Stimulated activated naive CD8-positive, alpha-beta T cell treated with anti-CD3 and anti-CD28 coated beads, Interleukin-15, Interleukin-2, amounts not matched to agents 100 ng/mL and 50 ng/mL, for 24 hours (primary cell): ENCODE data around the gene PODXL2.
A peak's percentile ranks its signal among the peaks of the same experiment; 100 is the strongest.
"Not testable (repeated sequence)": the region's sequence is repeated elsewhere in the genome, so short reads cannot be mapped to it uniquely, and the experiment has no call there.

Experiments
- H3K27ac Mint-ChIP-seq: one replicate; pipeline ENCODE4 v1.8.0; 2021; ENCODE audit warnings: mild to moderate bottlenecking, mixed read lengths
- H3K27me3 Mint-ChIP-seq: one replicate; pipeline ENCODE4 v1.8.0; 2021; ENCODE audit warnings: mixed read lengths
- H3K36me3 Mint-ChIP-seq: one replicate; pipeline ENCODE4 v1.8.0; 2021; ENCODE audit warnings: low read depth, mixed read lengths
- H3K4me1 Mint-ChIP-seq: one replicate; pipeline ENCODE4 v1.8.0; 2021; ENCODE audit warnings: low read depth, mixed read lengths
- H3K4me3 Mint-ChIP-seq: one replicate; pipeline ENCODE4 v1.8.0; 2021; ENCODE audit warnings: mild to moderate bottlenecking, mixed read lengths
- H3K9me3 Mint-ChIP-seq: one replicate; pipeline ENCODE4 v1.8.0; 2021; ENCODE audit warnings: mixed read lengths

Gene PODXL2

DNA sequence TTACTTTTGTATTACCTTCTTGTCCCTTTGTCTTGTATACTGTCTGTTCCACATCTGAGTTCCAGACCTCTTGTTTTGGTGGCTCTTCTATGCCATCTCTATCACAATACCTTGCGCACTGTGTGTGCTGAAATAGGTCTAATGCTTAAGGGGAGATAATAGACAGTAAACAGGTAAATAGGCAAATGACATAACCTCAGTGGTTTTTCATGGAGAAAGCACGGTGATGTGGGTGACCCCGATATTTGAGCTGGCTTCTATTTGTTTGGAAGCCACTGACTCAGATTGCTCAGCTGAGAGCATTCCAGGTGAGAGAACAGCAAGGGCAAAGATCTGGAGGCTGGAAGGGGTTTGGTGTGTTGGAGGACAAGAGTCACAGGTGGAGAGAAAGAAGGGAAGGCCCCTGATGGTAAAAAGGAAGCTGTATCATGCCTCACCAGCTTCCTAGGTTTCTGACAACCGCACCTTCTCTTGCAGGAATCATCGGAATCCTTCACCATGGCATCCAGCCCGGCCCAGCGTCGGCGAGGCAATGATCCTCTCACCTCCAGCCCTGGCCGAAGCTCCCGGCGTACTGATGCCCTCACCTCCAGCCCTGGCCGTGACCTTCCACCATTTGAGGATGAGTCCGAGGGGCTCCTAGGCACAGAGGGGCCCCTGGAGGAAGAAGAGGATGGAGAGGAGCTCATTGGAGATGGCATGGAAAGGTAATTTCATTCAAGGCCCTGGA, 30.0 kb upstream of the PODXL2 start:
- Mint-ChIP-seq H3K9me3 (no peaks in the 10 kb centered on the region), H3K36me3 (peaks cover 50% of the 10 kb centered on the region), H3K27ac (peak overlapping the region; percentile 98), H3K4me3 (peak overlapping the region; percentile 93), H3K27me3 (no peaks in the 10 kb centered on the region), H3K4me1 (peaks cover 48% of the 10 kb centered on the region)

- Mint-ChIP-seq H3K27me3 (no peaks in the 10 kb centered on the region), H3K4me1 (peaks cover 48% of the 10 kb centered on the region), H3K4me3 (peak overlapping the region; percentile 76), H3K27ac (peak overlapping the region; percentile 6), H3K9me3 (no peaks in the 10 kb centered on the region), H3K36me3 (peaks cover 69% of the 10 kb centered on the region)
These were observed 28.1 kb upstream of the PODXL2 start for GRCh38 chr3:127600749-127601456.

- Mint-ChIP-seq H3K9me3 (no peaks in the 10 kb centered on the region), H3K27ac (no peak overlapping the region)
These were observed 24.9 kb upstream of the PODXL2 start for GRCh38 chr3:127604035-127604434.

DNA sequence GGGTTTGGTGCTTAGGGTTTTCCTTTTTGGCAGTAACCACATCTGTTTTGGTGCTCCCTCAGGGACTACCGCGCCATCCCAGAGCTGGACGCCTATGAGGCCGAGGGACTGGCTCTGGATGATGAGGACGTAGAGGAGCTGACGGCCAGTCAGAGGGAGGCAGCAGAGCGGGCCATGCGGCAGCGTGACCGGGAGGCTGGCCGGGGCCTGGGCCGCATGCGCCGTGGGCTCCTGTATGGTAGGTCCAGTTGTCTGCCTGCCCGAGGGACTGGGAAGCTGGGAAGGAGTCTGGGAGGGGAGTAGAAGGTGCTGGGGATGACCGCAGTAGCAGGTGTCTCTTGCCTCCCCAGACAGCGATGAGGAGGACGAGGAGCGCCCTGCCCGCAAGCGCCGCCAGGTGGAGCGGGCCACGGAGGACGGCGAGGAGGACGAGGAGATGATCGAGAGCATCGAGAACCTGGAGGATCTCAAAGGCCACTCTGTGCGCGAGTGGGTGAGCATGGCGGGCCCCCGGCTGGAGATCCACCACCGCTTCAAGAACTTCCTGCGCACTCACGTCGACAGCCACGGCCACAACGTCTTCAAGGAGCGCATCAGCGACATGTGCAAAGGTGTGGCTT, 24.3 kb upstream of the PODXL2 start:
- peaks cover 91% of the 10 kb centered on the region for H3K36me3 Mint-ChIP-seq

More at GRCh38 chr3:127604035-127604434, 24.9 kb upstream of the PODXL2 start:
- no peaks in the 10 kb centered on the region for H3K27me3 Mint-ChIP-seq
- no peak overlapping the region for H3K4me3 Mint-ChIP-seq
- H3K36me3 Mint-ChIP-seq: peaks cover 93% of the 10 kb centered on the region
- H3K4me1 Mint-ChIP-seq: peaks cover 33% of the 10 kb centered on the region

DNA sequence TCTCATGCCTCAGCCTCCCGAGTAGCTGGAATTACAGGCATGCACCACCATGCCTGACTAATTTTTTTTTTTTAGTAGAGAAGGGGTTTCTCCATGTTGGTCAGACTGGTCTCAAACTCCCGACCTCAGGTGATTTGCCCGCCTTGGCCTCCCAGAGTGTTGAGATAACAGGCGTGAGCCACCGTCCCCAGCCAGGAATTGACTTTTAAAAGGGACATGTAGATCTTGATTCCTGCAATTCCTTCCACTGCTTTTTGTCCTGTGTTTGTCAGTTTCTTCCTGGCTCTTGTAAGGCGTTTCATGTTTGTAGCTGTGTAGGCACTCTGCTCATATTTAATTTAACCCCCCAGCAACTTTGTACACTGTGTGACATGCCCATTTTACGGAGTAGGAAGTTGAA, 23.4 kb upstream of the PODXL2 start:
- H3K27me3 Mint-ChIP-seq, H3K9me3 Mint-ChIP-seq, H3K4me3 Mint-ChIP-seq, H3K27ac Mint-ChIP-seq: not testable (repeated sequence)
- Mint-ChIP-seq H3K4me1 (peaks cover 22% of the 10 kb centered on the region), H3K36me3 (peaks cover 93% of the 10 kb centered on the region)

More for the DNA sequence above, 24.3 kb upstream of the PODXL2 start:
- Mint-ChIP-seq H3K27me3 (no peaks in the 10 kb centered on the region), H3K9me3 (no peaks in the 10 kb centered on the region), H3K4me3 (no peak overlapping the region), H3K4me1 (peaks cover 26% of the 10 kb centered on the region), H3K27ac (no peak overlapping the region)

GRCh38 chr3:127606086-127606805, 22.7 kb upstream of the PODXL2 start:
- Mint-ChIP-seq H3K27ac (no peak overlapping the region), H3K27me3 (no peaks in the 10 kb centered on the region), H3K4me3 (no peak overlapping the region), H3K9me3 (no peaks in the 10 kb centered on the region), H3K36me3 (peaks cover 93% of the 10 kb centered on the region), H3K4me1 (peaks cover 15% of the 10 kb centered on the region)

- H3K4me1 Mint-ChIP-seq: peaks cover 6% of the 10 kb centered on the region
- no peak overlapping the region for H3K4me3 Mint-ChIP-seq
- H3K9me3 Mint-ChIP-seq: no peaks in the 10 kb centered on the region
- H3K27ac Mint-ChIP-seq: no peak overlapping the region
- no peaks in the 10 kb centered on the region for H3K27me3 Mint-ChIP-seq
- peaks cover 90% of the 10 kb centered on the region for H3K36me3 Mint-ChIP-seq
These were observed 21.9 kb upstream of the PODXL2 start for GRCh38 chr3:127606981-127607595.

DNA sequence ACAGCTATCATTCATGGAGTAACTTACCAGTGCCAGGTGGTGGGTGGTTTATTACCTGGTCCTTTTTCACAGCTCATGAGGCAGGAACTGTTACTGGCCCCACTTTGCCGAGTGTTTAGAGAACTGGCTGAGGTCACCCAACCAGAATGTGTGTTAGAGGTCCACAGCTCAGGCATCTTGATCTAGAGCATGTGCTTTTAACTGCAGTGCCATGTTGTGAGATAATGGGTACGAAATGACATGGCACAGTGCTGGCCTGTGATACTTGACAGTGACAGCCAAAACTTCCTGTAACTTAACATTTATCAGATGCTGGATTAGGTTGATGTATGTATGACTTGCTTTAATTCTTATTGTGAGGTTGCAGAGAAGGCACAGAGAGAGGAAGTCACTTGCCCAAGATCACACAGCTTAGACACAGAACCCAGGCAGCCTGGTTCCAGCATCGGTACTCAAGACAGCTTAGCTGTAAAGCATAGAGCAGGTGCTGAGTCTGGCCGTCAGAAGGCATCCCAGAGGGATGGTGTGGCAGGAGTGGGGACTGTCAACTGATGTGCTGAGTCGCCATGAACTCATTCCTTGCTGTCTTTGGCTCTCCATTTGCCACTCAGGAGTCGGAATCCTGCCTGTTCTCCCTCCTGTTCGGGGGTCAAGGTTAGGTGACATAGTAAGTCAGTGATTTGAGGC, 21.2 kb upstream of the PODXL2 start:
- no peaks in the 10 kb centered on the region for H3K9me3 Mint-ChIP-seq
- no peak overlapping the region for H3K27ac Mint-ChIP-seq
- H3K4me1 Mint-ChIP-seq: no peaks in the 10 kb centered on the region
- H3K36me3 Mint-ChIP-seq: peaks cover 90% of the 10 kb centered on the region
- no peaks in the 10 kb centered on the region for H3K27me3 Mint-ChIP-seq
- no peak overlapping the region for H3K4me3 Mint-ChIP-seq

- H3K36me3 Mint-ChIP-seq: peaks cover 91% of the 10 kb centered on the region
- no peak overlapping the region for H3K27ac Mint-ChIP-seq
- no peaks in the 10 kb centered on the region for H3K4me1 Mint-ChIP-seq
- no peaks in the 10 kb centered on the region for H3K9me3 Mint-ChIP-seq
- no peak overlapping the region for H3K4me3 Mint-ChIP-seq
- no peaks in the 10 kb centered on the region for H3K27me3 Mint-ChIP-seq
These were observed 20.6 kb upstream of the PODXL2 start for GRCh38 chr3:127608362-127608718.

GRCh38 chr3:127610105-127610504, 18.9 kb upstream of the PODXL2 start:
- Mint-ChIP-seq H3K4me1 (no peaks in the 10 kb centered on the region), H3K27ac (no peak overlapping the region), H3K4me3 (no peak overlapping the region), H3K36me3 (peaks cover 93% of the 10 kb centered on the region), H3K27me3 (no peaks in the 10 kb centered on the region), H3K9me3 (no peaks in the 10 kb centered on the region)

DNA sequence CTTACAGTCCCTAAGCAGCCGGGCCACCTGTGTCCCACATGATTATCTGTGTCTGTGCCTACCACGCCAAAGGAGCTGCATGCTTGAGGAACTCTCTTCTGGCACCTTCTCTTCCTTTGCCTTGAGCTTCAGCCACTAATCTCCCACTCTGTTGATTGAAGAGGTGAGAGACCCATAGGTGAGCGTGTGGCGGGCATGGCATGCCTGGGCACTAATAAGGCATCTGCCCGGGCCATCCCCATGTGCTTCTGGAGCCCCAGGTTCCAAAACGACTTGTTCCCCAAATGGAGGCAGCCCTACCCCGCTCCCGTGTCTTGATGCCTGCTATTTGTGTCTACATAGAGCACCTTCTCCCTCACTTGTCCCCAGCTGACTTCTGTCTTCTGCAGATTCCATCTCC, 17.7 kb upstream of the PODXL2 start:
- Mint-ChIP-seq H3K27me3 (no peaks in the 10 kb centered on the region), H3K36me3 (peaks cover 93% of the 10 kb centered on the region), H3K9me3 (no peaks in the 10 kb centered on the region), H3K4me1 (no peaks in the 10 kb centered on the region), H3K4me3 (no peak overlapping the region), H3K27ac (no peak overlapping the region)

GRCh38 chr3:127612966-127613365, 16.0 kb upstream of the PODXL2 start:
- Mint-ChIP-seq H3K27ac (no peak overlapping the region), H3K4me1 (no peaks in the 10 kb centered on the region), H3K27me3 (no peaks in the 10 kb centered on the region), H3K9me3 (no peaks in the 10 kb centered on the region), H3K36me3 (peaks cover 92% of the 10 kb centered on the region), H3K4me3 (no peak overlapping the region)

DNA sequence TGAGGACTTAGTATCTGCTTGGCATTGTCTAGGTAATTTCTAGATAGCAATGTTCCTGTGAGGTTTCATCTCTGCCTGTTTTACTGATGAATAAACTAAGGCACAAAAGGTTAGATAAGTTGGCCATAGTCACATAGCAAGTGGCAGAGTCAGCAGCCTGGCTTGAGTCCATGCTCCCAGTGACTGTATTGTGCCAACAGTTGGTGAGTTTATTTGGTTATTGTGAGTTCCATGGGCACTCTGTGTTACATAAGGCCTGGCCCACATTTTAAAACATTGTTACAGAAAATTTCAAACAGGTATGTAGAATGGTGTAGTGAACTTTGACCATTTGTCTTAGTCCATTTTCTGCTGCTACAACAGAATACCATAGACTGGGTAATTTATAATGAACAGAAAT, 15.6 kb upstream of the PODXL2 start:
- Mint-ChIP-seq H3K36me3 (peaks cover 92% of the 10 kb centered on the region), H3K9me3 (no peaks in the 10 kb centered on the region), H3K4me1 (no peaks in the 10 kb centered on the region), H3K27ac (no peak overlapping the region), H3K4me3 (no peak overlapping the region), H3K27me3 (no peaks in the 10 kb centered on the region)

GRCh38 chr3:127614928-127615589, 13.9 kb upstream of the PODXL2 start:
- Mint-ChIP-seq H3K27ac (no peak overlapping the region), H3K4me3 (no peak overlapping the region), H3K4me1 (no peaks in the 10 kb centered on the region), H3K9me3 (no peaks in the 10 kb centered on the region), H3K36me3 (peaks cover 89% of the 10 kb centered on the region), H3K27me3 (no peaks in the 10 kb centered on the region)
